ENCODE results near the gene SLC35B2.

Gene SLC35B2, protein sequence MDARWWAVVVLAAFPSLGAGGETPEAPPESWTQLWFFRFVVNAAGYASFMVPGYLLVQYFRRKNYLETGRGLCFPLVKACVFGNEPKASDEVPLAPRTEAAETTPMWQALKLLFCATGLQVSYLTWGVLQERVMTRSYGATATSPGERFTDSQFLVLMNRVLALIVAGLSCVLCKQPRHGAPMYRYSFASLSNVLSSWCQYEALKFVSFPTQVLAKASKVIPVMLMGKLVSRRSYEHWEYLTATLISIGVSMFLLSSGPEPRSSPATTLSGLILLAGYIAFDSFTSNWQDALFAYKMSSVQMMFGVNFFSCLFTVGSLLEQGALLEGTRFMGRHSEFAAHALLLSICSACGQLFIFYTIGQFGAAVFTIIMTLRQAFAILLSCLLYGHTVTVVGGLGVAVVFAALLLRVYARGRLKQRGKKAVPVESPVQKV

DNA sequence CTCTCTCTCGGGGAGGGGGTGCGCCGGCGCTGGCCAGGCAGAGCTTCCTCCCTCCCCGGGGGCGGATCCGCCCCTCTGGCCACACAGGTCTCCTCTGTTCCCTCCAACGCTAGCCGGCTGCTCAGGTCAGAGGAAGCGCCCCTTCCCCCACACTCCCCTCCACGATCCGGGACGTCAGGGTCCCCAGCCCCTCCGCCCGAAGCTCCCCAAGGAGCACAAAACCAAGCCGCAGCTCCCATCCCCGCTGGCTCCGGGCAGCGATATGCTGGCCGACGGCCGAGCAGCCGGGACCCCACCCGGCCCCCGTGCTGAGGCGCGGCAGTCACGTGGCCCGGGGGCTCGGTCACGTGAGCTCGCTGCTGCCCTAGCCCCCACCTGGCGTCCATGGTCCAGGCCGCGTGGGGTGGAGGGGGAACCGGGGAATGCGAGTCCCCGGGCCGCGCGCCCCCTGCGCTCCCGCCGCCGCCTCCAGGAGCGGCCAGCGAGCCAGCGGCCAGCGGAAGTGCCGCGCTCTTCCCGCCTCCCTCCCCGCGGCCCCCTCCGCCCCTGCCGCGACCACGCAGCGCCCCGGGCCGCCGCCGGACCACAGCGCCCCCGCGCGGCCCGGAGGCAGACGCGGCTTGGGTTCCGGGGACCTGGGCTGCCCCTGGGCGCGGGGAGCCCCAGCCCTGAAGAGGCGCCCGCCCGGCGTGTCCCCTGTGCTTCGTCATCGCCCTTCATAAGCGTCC is at the start of gene SLC35B2:
Gene SLC35B2, minus strand, starts transcription at position 504 of the 728 bp plus-strand sequence. Its CDS starts 118 bp downstream, at position 386.
- DNase-seq = peak; percentile 76

DNA sequence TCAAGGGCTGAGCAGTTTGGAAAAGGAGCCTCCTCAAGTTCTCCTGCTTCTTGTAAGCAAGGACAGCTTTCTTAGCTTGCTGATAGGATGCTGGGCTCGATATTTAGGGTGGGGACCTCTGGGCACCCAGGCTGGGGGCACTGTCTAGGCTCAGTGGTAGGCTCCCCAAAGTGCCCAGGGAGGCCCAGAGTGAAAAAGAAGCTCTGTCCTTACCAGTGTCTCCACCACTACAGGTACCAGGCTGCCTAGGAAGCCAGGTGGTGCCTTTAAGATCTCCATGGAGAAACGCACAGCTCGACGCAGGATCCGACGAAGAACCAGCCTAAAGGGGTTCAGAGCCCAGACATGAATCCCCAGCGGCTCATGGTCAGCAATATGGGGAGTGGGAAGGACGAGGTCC is 49.4 kb upstream of the SLC35B2 start:
- DNase-seq = no peak

DNA sequence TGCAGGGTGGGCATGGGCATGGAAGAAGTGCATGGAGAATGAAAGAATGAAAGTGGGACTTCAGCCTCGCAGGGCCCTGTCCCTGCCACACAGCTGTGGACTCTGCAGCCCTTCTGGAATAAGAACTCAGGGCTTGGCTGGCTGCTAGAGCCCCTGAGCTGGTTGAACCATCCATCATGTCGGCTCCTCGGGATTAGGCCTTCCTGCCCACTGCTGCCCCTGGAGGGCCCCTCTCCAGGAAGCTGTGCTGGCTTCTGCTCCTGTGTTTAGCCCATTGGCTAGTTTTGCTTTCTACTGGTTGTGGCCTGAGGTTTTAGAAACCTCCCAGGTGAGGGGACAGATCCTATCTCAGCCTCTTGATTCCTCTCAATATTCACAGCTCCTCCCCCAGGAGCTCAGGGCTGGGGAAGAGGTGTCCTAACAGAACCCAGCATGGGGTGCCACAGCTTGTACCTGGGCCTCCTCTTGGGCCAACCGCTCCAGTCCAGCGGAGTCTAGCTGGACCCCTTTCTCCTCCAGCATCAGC is 47.9 kb upstream of the SLC35B2 start:
- no peak for DNase-seq

DNA sequence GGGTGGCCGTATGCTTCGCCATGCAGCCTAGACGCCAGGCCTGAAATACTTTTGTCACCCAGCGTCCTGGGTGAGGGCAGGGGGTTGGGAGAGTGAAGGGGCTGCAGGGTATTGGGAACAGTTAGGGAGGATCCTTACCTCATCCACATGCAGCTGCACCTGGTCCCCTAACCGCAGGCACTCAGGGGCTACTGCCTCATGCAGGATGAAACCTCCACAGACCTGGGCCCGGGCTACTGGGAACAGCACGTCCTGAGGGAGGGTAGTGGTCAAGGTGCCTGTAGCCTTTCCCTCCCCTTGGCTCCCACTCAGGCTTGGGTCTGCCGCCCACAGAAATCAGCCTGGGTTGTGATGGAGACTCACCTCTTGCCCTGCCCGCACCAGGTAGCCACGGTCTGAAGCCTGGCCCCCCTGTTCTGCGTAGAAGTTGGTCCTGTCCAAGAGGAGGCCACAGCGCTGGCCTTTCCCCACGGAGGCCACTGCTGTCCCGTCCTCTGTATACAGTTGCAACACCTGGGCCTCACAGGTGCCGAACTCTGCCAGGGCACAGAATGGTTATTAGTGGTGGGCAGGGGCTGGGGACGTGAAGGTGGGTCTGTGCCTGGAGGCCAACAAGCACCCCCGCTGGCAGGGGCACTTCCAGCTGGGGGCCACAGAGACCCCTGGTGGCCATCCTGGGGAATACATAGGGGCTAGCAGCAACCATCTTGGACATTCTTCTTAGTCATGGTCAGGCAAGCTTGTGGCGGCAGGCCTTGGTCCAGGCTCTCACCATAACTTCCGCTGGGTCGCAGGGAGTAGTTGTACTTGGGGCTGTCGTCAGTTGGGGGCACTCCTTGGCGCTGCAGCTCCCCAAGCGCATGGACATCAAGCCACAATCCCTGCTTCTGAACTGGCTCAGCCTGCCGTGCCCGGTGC is 47.2 kb upstream of the SLC35B2 start:
- no peak for DNase-seq

DNA sequence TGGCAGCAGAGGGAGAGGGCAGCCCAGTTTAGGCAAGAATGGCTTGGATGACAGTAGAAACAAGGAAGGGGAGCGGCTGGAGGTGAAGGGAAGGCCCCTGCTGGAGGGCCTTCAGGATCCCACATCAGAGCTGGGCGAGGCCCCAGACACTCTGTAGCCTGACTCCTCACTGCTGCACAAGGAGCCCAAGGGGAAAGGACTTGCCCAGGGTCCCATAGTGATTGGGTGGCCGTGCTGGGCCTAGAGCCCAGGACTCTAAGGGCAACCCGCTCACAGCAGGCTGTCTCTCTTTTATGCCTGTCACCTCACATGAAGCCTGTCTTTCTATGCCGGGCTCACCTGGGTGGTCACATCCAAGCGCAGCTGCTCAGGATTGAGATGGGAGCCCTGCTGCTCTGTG is 46.5 kb upstream of the SLC35B2 start:
- no peak for DNase-seq

DNA sequence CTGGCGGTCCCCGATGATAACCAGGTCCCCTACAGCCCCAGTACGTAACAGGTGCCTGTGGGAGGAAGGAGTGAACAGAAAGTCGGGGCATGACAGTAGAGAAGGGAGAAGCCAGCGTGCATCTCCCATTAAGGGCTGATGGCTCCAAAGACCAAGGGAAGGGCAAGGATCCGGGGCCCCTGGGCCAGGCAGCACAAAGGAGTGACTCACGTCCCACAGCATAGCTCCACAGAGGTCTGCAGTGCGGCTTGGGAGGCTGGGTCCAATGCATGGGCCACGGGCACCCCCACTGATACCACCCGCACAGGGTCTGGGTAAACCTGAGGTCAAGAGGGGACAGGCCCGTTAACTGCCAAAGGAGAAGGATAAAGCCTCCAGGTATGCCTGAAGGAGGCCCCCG is 45.5 kb upstream of the SLC35B2 start:
- DNase-seq = no peak

DNA sequence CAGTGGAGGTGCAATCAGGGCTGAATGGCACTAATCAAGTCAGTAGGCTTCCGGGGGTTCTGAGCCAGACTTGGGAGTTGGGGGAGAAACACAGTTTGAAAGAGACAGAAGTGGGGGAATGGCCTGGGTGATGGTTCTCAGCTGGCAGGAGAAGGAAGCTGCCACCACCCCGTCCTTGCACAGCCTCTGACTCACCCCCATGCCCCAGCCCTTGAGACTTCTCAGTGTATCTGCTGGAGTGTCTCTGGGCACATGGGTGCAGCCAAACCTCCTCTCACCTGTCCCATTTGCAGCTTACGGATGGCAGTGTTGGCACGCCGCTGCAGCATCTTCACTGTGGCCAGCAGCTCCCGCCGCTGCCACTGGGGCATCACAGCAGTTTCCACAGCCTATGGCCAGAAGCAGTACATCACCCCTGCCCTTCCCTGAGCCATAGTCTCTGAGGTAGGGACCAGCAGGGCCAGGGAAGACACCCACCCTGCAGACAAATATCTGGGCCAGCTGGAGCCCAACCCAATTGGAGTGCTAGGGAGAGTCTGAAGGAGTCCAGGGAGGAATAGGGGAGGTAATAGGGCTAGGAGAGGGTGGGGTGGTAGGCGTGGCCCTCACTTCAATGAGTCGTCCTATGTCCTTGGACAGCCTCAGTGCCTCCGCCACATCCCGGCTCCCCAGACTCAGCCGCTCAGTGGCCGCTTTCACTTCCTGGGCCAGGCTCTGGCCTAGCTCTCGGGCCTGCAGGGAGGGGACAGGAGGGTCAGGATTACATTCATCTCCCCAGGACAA is 44.6 kb upstream of the SLC35B2 start:
- no peak for DNase-seq

DNA sequence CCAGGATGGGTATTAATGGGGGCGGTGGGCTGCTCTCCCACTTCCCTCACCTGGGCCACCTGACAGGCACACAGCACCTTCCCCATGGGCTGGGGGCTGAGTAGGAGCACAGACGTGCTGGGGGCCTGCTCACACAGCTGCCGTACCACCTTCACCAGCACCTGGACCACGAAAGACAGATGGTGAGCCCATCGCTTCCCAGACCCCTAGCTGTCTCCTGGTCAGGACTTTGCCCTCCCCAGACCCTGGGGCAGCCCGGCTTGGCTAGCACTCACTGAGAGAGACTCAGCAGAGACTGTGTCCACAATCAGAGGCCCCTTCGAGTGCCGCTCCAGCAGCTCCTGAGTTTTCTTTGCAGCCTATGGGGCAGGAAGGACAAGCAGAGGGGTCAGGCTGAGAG is 43.8 kb upstream of the SLC35B2 start:
- DNase-seq = no peak

DNA sequence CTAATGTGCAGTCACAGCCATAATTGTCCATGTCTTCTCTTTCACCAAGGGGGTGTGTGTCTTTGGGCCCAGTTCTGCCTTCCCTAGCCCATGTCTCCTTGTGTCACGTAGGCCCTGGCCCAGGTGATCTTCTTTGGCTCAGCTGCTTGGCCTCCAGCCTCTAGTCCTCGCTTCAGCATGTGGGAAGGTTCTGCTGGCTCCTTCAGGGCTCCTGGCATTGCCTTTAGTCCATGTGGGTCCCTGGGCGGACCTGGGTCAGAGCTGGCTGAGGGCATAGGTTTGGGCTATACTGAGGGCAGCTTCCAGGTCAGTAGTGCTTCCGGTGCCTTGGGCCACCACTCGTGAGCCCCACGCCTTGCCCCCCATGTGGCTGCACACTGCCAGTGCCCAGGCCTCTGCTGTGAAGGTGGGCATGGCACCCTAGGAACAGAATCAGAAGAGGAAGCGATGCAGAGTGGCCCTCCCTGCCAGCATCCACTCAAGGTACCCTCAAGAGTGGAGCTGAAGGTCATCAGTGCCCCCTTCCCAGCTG is 43.0 kb upstream of the SLC35B2 start:
- DNase-seq = no peak

DNA sequence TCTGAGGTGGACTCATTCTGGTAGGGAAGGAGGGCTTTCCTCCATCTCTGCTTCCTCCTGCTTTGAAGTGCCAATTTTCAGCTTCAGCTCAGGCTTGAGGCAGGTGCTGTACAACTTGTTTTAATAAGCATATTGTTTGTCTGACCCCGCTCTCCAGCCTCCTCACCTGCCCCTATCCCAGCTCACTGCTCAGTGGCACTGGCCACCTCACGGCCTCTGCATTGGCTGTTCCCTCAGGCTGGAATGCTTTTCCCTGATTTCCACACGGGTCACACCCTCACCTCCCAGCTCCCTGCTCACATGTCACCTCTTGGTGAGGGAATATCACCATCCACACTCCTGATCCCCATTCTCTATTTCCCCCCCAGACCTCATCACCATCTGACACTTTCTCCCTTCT is 41.5 kb upstream of the SLC35B2 start:
- no peak for DNase-seq

DNA sequence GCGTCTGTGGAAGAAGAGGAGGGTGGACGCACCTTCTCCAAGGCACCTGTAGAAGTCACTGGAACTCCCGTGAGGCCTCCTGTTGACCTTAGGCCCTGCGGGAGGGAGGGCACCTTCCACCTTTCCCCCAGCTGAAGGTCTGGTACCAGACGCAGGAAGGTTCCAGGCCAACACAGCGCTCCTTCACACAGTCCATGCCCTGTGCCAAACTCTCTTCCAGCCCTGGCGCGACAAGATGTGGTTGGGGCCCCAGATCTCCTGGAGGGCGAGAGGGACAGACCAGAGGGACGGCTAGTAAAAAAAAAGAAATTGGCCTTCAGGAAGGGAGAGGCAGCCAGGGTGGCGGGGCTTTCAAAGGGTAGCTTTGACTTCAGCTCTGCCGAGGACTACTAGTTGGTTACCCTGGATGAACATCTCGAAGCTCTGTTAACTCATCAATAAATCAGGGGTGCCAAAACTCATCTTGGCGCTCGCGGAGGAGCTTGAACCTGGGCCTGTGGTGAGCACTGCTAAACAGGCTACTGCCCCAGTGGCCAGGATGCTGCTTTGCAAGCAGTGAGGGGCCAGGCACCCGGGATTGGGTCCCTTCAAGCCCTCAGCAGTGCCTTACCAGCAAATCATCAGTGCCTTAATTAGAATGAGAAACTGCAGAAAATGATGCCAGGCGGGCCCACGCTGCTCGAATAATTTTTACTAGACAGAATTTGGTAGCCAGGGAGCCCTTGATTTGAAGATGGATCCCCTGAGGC is 40.9 kb upstream of the SLC35B2 start:
- DNase-seq = no peak

DNA sequence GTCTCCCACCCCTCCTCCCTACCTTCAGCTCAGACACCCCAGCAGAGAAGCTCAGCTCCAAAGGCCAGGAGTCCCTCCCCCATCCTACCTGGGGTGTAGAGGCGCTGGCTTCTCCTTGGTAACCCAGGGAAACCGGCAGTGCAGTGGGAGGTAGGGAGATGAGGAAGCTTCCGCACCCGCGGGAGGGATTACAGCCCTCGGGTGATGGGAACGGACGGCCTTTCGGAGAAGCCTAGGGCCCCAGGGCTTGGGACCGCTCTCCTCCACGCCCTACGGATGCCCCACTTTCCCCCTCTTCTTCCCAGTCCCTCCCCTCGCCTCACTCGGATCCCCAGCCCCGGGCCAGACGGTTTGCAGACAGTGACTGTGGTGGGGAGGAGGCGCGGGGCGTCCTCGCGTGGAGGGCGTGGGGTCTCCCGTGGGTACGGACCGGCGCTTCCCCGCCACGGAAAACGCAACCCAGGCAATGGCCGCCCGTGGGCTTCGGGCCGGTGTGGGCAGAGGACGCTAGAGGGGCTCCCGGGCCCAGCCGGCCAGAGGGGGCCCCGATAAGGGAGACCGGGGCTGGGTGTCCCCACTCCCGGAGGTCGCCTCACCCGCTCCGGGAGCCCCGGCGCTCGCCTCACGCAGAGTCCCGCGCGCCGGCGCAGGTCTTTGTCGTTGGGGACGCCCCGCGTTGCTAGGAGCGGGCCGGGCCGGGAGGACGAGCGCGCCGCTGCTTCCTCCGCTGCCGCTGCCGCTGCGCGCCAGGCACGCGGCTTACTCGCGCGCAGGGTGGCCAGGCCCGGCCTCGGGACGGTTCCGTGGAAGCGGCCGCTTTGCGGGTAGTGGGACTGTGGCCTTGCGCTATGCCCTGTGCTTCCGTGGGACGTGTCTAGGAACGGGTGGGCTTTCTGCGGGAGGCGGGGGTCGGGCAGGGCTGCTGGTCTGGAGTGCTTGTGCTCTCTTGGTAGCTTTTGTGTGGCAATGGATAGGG is 40.0 kb upstream of the SLC35B2 start:
- DNase-seq = peak; percentile 36

DNA sequence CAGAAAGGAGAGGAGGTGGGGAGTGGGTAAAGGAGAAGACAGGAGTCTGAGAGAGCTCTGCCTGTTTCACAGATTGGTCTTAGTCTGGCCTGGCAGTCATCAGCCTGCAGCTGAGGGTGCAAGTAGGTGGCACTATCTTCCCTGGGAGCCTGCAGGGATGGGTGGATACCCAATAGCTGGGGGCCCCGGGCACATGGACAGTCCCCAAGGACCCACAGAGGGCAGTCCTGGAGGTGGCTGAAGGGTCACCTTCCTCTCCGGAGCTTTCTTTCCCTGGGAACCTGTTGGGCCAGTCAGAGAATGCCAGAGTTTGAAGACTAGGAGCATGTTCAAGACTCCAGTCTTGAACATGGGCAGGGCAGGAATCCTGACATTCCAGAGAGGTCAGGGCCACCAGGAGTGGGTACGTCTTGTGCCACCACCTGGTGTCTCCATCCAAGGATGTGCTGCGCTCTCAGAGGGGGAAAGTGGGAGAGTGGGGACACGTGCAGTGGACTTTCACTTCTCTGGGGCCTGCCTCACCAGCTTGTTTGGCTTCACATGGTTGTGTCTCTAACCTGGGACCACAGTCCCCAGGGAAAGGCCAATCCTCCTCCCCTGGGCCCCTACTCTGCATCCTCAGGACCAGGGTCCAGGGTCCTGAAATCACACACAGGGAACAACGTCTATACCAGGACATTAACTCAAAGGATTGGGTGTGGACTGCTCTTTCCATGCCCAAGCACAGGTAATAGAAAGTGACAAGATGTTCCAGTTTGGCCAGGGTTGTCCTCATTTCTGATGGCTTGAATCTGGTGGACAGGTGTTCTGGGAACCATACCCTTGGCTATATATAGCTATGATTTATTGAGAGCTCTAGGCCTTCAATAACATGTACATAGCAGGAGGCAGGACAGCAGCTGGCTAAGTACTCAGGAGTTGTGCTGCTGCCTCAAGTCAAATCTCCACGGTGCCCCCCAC is 37.8 kb upstream of the SLC35B2 start:
- DNase-seq = no peak

DNA sequence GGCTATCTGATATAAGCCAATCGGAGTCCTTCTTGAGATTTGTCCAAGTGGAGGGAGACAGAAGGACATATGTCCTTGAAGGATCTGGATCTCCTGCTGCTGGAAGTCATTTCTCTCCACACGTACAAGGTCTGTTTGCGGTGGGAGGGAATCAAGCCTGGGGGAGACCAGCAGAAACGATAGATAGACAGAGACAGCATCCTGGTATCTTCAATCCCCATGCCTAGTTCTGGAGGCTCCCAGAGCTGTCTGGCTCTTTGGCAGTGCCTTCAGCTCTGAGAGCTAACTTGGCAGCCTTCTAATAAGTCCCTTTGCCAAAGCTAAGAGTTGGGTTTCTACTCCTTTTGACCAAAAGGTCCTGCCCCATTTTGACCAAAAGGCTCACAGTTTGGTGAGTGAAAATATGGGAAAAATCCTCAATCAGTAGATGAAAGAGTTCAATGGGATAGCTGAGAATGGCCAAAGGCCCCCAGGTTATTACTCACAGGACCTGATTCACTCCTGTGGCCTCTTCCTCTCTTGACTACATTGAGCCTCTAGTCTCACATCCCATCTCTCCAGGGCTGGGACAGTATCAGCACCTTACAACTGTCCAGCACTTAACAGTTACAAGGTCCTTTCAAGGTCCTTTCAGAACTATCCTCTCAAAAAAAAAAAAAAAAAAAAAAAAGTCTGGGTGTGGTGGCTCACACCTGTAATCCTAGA is 35.5 kb upstream of the SLC35B2 start:
- DNase-seq = no peak

DNA sequence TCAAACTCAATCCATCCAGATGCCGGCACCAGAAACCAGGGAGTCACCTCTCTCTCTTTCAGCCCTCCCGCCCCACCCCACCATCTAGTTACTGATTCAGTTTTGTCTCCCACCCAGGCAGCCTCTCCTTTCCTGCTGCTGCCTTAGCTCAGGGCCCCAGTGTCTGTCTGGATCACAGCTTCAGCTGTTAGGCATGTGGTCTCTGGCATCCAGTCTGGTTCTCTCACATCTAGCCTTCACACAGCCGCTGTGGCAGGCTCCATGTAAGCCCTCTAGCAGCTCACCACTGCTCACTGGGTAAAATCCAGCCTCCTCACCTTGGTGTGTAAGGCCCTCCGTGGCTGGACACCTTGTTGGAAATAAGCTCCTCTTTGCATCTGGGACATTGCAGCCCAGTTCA is 34.5 kb upstream of the SLC35B2 start:
- DNase-seq = no peak

DNA sequence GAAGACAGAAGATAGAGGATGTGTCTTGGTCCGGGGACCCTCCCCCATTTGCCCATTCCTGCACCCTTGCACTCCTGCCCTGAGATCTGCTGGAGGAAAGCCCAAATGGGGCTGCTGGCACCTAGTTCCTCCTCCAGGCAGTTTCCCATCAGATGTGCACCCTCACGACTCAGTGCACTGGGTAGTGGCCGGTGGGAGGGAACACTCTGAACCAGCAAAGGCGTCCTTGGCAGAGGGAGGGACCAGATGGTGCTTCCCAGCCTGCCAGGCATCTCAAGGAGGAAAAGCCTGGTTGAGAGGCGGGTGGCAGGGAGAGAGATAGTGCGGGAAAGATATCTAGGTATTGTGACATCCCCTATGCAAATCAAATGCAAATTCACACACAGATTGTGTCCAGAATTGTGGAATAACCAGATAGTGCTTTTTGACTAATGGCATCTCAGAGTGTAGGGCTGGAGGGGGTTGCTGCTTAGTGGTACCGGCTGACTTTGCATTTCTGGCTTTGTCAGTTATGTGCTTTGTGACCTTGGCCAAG is 32.5 kb upstream of the SLC35B2 start:
- no peak for DNase-seq

DNA sequence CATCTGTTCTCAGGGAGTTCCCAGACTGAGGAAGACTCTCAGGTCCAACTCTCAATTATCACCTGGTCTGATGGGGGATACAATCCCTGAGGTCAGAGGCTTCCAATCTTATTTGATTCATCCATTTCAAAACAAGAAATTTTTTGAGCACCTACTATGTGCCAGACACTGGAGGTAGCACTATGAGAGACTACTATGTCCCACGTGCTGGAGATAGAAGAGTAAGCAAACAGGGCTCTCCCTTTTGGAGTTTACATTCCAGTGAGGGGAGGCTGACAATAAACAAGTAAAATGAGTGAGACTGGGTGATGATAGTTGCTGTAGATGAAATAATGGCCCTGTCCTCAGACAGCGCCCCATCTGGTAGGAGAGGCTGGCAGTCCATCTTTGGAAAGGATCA is 29.4 kb upstream of the SLC35B2 start:
- DNase-seq = no peak

DNA sequence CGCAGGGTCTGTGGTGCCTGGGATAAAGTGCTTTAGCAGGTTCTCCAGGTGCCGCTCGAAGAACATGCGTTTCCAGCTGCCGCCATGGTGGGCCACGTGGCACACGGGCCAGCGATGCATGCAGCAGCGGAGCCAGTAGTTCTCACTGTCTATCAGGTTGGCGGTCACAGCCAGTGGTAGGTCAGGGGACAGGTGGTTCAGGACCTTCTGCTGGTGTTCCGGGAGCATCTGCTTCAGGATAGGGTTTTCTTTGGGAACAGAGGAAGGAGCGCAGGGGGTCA is 28.9 kb upstream of the SLC35B2 start:
- no peak for DNase-seq
